Activated CD4-positive, alpha-beta T cell treated with anti-CD3 and anti-CD28 coated beads for 4 hours (primary cell): ENCODE measurements around the gene RBM33.

Experiments
- DNase-seq, 2 donors: peaks; one replicate each; pipeline ENCODE4 v3.0.0-alpha.2; 2020

RBM33 gene

DNA sequence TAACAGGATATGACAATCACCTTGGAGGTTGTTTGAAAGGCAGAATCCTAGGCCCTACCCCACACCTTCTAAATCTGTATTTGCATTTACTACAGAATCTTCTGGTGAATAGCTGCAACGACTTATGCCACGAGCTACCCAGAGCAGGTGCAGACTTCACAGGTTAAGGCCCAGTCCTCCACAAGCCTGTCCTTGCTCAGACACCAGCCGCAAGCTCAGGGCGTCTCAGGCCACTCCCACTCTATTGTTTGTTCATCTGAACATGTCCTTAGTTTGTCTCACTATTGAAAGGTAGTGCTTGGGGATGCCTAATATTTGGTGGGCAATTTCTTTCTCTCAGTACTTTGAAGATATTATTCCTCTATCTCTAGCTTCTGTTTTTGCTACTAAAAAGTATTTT lies 18.9 kb upstream of the RBM33 start:
- DNase-seq: no peak

DNA sequence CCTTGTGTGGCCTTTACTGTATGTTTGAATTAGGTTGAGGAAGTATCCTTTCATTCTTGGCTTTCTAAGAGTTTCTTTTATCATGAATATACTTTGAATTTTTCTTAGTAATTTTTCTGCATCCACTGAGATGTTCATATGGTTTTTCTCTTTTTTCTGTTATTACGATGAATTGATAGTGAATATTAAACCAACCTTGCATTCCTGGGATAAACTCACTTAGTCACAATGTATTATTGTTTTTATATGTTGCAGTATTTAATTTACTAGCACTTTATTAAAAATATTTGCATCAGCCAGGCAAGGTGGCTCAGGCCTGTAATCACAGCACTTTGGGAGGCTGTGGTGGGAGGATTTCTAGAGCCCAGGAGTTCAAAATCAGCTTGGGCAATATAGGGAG lies 15.3 kb upstream of the RBM33 start:
- DNase-seq: no peak

DNA sequence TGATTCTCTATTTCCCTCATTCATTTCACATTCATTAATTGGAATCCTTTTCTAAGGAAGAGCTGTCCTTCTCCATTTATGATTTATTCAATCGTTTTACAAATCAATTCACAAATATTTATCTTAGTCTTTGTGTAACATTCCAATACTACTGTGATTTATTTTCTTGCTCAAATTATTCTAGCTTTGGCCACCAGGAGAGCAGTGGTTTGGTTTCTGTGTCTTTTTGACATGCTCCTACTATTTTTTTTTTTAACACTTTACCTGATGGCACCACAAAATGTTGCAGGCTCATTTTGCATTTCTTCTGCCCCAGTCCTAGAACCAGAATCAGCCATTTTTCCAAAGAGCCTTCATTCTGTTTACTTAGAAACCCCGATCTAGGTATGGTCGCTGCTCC lies 13.3 kb upstream of the RBM33 start:
- DNase-seq: no peak

DNA sequence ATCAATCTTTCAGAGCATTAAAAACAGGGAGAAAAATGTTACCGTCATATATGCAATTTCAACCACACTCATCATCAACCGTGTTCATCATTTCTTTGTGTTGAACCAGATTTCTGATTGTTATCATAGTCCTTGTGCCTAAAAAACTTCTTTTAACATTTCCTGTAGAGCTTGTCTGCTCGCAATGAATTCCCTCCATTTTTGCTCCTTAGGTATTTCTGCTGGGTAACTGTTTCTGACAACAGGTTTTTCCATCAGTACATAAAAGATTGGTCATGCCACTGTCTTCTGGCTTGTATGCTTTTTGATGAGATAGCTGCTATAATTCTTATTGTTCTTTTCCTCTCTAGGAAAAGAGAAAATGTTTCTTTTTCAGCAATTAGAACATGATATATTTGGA lies 8.6 kb upstream of the RBM33 start:
- no peak for DNase-seq

DNA sequence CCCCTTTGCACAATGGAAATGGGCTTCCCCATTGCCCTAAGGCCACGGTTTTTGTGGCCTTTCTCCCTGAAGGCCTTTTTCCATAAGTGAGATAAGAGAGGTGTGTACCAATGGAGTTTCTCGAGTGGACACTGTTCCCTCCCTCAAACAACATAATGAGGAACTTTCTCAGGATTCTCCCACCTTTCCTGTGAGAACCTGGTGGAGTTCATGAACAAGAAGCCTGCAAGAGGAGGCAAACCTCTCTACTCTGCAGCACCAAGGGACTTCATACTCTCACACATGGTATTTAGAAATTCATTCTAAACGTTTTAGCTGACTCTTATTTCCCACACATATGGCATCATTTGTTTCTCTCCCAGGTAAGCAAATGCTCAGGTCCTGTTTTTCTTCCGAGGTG lies 7.3 kb upstream of the RBM33 start:
- no peak for DNase-seq

DNA sequence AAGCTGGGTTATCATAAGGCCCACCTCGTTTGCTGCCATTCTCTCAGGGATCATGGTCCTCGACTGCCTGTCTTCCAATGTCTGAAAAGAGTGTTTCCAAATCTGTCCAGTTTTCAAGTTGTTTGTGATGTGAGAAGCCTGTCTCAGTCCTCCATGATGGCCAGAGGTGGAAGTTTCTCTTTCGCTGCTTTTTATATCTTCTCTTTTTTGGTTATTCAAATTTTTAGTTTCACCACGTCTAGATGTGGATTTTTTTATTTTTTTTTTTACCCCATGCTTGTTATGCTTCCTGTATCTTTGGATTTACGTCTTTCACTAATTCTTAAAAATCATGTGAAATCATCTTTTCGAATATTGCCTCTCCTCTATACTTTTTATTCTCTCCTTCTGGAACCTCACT lies 6.1 kb upstream of the RBM33 start:
- no peak for DNase-seq

DNA sequence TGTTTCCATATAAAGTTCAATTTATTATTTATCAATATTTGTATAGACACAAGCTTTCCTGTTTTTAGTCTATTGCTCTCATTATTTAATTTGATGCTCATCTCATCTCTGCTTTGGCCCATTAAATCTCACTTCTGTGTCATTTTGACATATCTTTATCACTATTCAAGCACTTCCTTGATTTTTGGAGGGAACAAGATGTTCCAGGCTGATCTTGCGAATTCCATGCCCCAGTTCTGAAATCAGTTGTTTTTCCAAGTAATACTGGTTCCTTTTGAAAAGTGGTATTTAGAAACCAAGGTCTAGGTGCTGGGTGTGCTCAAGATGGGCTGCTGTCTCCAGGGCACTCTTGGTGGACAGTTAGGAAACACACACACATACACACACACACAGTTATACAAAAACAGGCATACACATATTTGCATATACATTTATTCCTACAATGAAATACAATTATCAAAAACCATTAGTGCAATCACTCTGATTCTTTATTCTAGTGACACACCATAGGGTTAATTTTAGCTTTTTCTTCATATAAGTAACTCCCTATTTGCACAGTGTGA lies 4.4 kb upstream of the RBM33 start:
- no peak for DNase-seq

DNA sequence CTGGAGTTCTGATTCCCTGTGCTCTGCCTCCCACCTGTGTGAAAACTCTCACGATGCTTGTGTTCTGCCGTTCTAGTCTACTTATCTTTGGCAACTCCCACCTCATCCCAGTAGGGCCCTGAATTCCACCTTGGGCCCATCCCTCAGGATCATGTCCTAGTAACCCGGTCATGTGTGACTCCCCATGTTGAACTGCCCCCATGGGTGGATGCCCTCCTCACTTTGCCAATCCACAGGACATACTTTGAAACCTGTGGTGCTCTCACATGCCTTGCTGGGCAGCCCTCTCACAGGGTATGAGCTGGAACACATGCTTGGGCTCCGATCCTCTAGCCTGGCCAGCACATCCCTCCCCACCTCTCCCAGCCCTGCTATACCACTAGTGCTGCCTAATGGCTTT lies 3.8 kb upstream of the RBM33 start:
- DNase-seq: no peak

DNA sequence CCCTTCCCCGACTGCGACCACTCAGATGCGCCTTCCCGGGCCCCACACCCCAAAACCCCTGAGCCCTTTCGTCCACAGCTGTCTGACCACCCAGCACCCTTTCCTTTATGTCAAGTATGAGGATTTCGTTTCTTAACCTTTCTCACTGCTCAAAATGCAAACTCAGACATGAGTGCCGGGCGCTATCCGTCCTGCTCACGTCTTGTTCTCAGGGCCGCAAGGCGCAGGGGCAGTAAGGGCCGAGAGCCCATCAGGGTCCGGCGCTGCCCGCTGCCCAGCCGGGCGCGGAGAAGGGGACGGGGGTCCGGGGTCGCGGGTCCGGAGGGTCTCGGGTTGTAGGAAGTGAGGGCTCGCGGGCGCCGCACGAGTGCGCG lies 670 bp upstream of the RBM33 start:
- no peak for DNase-seq

DNA sequence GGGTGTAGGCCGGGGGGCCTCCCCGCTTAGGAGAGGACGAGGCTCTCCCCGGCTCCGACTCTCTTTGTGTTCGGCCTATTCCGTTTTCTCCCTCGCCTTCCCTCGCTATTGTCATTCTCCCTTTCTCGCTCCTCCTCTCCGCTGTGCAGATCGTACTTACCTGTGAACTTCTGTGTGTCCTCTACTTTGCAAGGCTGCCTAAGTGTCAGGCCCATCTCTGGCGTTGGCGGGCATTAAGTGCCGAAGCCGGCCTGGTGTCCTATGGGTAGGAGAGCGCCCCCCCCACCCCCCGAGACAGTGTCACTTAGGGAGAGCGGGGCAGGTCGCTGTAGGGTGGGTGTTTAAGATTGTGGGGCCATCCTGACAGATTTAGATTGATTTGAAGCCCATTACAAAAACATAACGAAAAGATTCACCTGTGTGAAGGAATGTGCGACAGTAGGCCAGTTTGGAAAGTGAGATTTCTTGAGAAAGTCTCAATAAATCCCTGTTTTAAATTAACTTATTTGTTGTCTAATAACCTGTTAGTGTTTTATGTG lies 579 bp downstream of the RBM33 start:
- DNase-seq: peak; percentile 23 to 28

DNA sequence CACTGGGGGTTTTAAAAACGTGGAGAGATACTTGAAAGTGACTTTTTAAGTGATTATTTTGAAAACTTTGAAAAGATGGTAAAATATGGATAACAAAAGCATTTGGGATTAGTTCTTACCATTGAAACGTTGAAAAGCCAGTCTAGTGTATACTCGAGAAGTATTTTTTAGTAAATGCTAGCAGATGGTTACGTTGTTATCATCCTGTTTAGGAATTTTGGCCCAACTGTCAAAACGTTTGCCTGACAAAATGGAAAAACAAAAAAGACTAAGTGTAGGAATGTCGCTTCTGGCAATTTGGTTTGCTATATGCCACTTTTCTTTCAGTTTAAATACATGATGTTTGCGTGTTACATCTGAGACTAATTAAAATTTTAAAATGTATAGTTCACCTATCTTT lies 1.2 kb downstream of the RBM33 start:
- DNase-seq: no peak

DNA sequence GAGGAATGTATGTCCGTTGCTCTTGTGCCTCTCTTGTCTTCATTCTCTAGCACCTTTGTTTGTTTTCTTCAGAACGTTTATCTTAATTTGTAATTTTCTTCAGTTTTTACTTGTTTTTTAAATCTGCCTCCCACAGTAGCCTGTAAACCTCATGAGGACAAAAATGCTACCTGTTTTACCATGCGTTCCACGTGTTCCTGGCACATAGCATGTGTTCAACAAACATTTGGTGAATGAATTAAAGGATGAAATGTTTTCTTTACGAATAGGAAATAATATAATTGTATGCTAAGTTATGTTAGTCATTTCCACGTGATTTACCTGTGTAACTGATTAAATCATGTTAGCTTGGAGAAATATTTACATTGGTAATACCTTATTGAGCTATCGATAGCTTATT lies 2.2 kb downstream of the RBM33 start:
- DNase-seq: no peak

DNA sequence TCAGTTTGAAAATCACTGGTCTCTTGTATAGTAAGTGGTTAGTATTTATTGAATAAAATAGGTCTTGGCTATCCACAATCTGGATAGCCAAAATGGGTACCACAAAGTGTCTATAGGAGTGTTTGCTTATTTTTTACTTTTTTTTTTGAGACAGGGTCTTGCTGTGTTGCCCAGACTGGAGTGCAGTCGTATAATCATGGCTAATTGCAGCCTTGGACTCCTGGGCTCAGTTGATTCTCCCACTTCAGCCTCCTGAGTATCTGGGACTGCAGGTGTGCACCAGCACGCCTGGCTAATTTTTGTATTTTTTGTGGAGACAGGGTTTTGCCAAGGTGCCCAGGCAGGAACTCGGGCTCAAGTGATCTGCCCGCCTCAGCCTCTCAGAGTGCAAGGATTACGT lies 2.8 kb downstream of the RBM33 start:
- no peak for DNase-seq

DNA sequence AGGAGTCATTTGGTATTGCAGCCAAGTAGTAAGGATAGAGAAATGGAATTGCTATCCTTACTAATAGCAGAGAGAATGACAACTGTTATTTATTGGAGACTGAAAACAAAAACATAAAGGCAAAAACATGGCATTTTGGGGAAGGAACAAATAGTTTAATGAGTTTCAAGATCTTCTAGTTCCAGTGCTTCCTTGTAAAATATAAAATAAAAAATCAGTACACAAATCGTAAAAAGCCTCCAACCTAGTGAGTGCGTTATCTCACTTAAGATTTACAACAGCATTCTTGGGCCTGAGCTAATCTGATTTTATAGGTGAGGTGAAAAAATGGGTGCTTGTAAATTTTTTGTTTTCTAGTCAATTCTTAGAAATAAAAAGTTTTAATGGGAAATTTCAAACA lies 3.3 kb downstream of the RBM33 start:
- DNase-seq: no peak

DNA sequence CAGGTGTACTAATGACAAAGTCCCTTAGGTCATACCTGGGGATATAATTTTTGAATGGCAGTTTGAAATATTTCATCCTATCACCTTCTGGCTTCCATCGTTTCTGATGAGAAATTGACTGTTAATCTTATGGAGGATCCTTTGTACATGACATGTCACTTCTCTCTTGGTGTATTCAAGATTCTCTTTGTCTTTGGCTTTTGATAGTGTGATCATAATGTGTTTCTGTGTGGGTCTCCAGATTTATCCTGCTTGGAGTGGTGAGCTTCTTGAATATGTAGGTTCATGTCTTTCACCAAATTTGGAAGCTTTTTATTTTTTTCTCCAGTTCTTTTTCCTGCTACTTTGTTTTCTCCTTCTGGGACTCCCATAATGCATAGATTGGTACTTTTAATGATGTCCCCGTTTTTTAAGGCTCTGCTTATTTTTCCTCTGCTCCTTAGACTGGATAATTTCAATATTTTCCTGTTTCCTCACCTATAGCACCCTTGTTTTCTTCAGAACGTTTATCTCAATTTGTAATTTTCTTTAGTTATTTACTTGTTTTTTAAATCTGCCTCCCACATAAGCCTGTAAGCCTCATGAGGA lies 4.4 kb downstream of the RBM33 start:
- no peak for DNase-seq

DNA sequence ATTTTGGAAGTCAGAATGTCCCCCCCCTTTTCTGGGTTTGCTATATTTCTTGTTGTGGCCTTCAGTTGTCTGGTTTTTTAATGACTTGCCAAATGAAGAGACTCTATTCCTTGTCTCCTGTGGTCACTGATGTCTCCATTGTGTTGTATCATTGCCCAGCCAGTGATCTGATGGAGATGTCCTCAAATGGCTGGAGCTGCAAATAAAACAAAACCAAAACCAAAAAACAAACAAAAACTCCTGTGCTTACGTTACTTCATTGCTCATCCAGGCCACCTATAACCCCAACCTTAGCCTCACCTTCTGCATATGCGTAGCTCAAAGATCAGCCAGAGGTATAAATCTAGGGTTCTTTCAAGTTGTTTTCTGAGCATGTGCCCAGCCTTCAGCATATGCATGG lies 5.1 kb downstream of the RBM33 start:
- DNase-seq: no peak

DNA sequence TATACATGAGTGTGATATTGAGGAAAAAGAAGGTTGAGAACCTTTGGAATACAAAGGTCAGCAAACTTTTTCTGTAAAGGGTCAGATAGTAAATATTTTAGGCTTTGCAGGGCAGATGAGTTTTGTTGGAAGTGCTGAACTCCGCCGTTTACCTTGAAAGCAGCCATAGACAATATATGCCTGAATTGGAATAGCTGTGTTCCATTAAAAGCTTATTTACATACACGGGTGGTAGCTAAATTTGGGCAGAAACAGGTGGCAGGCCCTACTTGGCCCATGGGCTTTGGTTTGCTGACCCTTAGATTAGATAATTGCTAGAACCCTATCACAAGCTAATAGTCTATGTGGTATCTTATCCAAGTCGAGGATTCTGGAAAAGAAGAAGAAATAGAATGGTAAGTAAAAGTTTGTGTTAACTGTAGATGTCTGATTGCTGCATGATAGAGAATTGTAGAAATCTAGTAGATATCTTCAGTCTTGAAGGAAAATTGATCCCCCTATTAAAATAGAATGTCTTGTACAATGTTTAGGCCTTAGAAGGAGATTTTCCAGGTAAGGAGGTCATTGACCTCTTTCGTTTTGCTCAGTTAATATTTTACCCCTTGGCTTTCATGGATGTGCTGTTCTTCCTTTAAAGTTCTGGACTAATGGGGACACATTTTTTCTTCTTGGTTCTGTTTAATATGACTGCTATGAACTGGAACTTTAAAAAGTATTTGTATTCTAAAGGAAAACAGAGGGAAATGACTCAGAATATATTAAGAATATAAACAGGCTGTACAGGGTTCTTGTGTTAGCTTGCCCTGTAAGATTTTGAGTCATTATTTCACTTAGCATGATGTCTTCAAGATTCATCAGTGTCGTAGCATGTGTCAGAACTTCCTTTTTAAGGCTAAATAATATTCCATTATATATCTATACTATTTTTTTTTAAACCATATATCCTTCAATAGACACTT lies 8.0 kb downstream of the RBM33 start:
- no peak for DNase-seq

DNA sequence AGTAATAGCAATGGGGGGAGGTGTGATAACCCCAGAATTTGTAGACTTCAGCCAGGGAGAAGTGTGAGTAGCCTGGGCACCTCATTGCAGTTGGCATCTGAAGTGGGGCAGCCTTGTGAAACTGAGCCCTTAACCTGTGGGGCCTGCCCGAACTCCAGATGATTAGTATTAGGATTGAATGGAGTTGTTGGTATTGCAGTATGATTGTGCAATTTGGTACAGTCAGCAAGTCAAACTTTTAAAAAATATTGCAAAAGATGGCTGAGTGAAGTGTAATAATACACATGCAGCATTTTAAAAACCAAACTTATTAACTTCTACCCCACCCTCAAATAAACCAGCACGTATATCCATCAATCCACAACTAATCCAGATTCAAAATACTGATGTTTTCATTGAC lies 9.3 kb downstream of the RBM33 start:
- DNase-seq: no peak

DNA sequence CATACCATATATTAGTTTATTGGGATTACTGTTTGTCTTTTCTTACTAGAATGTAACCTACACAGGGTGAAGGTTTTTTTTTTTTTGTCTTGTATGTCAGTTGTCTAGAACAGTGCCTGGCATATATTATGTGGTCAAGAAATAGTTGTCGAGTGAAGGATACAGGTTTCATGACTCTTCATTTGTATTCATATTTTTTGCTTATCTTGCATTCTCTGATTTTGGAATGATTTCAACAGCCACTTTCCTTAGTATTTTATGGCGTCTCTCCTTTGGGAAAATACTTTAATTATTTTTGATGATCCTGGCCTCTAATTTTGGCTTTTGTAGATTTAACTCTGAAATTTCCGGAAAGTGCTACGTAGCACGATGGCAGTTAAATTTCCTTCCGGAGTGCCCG lies 12.4 kb downstream of the RBM33 start:
- DNase-seq: no peak

DNA sequence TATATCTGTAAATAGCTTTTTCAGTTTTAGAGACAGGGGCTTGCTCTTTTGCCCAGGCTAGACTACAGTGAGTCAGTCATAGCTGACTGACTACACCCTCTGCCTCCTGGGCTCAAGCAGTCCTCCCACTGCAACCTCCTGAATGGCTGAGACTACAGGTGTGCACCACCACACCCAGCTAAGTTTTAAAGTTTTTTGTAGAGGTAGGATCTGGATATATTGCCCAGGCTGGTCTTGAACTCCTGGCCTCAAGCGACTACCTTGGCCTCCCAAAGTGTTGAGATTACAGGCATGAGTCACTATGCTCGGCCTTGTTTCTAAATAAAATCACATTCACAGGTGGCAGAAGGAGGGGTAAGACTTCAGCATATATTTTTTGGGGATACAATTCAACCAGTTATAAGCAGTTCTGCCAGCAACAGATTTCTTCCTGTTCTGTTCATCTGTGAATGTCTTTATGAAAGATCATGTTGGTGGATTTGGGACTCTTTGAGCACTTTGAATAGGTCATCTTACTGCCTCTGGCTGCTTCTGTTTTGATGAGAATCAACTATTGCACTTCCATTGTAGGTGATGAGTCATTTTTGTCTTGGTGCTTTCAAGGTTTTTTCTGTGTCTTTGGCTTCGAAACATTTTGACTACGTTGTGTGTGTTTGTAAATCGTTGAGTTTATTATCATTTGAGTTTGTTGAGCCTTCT lies 15.7 kb downstream of the RBM33 start:
- DNase-seq: no peak

DNA sequence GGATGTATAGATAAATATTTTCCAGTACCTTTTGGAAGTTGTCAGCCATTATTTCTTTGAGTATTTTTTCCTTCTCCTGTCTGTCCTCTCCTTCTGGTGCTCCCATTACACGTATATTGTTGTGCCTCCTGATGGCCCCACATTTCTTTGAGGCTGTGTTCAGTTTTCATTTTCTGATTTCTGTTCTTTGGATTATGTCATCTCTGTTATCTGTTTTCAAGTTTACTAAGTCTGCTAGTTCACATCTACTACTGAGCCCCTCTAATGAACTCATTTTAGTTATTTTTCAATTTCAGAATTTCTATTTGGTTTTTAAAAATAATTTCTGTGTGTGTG lies 16.3 kb downstream of the RBM33 start:
- DNase-seq: no peak

DNA sequence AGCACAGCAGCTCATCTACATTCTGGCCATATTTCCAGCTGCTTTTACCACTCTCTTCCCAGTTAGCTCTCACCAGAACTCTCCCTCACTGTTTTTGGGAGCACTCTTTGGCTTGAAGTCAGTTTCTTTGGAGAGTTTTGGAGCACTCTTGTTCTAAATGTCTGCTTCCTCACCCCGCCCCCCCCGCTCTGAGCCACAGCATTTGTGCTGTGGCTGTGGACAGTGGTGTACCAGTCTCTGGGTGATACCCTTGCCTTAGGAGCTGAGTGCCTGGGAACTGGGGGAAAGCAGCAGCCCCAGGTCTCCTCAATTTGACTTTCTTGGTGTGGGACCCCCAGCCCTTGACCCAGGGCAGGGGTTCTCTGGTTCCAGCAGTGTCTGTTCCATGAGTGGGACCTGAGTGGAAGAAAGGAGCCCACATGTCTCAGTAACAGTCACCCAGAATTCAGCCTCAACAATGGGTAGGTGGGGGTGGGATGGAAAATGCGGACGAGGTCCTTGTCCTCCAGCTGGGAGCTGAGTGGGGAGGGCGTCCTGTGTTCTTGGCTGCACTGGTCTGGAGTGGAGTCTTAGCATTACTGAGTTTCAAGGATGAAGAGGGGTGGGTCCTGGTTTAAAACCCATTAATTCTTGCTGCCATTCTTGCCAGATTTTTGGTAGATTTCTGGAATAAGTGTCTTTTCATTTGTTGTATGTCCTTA lies 18.0 kb downstream of the RBM33 start:
- DNase-seq: no peak

DNA sequence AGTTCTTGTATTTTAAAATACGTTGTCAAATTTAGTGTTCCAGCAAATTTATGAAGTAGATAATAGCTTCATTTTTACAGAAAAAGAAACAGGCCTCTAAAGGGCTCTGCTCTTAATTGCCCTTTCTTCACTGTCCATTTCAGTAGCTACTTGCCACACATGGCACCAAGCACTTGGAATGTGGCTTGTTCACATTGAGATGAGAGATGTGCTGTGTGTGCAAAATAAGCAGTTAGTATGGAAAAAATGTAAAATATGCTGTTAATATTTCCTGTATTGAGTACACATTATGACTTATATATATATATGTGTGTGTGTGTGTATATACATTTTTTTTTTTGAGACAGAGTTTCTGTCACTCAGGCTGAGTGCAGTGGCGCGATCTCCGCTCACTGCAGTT lies 19.5 kb downstream of the RBM33 start:
- no peak for DNase-seq
